Activated gamma-delta T cell (primary cell): ENCODE data around the gene ATP7B.
"Not testable (repeated sequence)": the region's sequence is repeated elsewhere in the genome, so short reads cannot be mapped to it uniquely, and the experiment has no call there.

Source experiments
- DNase-seq: peaks from one replicate; lab custom pipeline; 2025; lab: John Stamatoyannopoulos, UW

ATP7B gene

DNA sequence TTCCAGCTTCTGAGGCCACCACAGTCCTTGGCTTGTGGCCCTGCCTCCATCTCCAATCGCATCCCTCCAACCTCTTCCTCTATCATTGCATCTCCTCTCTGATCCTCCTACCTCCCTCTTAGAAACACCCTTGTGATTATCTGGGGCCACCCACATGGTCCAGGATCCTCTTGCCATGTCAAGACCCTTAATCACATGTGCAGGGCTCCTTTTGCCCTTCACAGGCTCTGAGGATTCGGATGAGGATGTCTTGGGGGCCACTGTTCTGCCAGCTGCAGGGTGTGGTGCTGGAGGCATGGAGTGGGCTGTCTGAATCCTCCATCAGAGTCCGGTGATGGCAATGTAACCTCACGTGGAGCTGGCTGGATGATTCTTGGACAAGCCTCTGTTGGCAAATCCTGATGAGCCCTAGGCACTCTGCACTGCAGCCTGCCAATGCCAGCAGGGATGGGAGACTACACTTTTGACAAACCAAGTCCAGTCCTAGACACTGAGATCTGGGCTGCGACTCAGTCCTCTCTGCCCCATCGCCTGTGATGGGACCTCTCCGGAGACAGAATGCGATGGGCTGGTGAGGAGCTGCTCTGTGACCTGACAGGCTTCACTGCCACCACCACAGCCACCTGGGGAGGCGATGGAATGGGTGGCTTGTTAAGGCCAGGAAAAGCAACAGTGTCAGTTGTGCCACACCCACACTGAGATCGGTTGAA, 88.3 kb downstream of the ATP7B start:
- no peak for DNase-seq

DNA sequence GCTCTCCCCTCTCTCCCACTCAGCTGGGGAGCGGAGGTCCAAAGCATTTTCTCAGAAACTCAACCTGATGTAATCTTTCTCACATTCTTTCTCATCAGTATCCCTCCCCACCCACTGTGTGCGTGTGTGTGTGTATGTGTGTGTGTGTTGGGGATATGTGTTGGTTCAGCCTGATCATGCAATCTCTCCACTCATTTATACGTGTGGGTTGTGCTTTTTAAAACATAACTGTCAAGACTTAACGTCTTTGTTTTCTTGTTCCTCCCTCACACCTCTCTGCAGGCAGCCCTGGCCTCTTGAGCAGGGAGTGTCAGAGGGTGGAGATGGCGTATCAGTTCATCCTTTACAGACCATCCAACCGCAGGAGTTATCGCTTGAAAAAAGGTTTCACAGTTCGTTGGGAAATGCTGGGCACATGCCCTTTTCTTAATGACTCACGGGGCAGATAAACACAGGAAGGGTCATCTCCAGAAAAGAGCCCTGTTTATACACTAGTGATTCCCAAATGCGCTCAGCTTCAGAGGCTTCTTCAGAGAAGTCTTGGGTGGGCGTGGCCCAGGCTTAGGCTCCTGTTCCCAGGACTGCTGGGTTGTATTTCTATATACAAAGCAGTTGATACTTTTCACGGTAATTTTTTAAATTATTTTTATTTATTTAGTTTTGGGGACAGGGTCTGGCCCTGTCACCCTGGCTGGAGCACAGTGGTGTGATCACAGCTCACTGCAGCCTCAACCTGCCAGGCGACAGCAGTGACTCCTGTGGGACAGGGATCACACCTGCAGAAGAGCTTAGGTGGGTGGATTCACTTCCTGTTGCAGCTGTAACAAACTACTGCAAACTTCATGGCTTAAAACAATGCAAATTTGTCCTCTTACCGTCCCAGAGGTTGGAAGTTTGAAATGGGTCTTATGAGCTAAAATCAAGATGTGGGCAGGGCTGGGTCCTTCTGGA, 89.2 kb downstream of the ATP7B start:
- DNase-seq: no peak

DNA sequence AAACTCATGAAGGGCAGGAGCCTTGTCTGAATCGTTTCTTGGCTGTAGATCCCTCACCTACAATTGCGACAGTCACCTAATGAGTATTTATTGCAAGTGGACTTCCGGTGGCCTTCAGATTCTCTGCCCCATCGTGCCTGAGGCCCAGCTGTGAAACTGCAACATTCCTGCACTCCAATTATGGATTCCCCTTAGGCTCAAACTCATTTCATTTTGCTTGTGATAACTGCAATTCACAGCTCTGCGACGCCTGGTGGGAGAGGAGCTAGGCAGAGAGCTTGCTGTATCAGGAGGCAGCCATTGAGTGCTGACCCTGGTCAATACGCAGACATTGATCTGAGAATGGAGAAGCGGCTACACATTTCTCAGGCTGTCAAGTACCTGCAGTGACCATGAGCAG, 90.5 kb downstream of the ATP7B start:
- no peak for DNase-seq

DNA sequence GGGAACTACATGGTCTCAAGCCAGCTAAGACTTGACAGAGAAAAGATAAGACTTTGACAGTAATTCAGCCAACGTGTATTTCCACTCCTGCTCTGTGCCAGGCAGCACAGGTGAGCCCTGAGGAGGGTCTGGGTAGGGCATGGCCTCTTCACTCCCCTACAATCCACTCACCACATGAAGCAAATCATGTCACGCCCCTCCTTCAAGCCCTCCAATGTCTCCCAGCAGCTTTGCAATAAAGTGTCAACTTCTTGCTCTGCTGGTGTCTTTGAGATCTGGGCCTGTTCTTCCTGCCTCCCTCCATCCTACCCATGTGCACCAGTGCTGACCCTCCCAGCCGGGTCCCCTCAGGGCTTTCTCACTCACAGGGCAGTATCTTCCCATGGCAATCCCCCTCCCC, 91.0 kb downstream of the ATP7B start:
- no peak for DNase-seq

DNA sequence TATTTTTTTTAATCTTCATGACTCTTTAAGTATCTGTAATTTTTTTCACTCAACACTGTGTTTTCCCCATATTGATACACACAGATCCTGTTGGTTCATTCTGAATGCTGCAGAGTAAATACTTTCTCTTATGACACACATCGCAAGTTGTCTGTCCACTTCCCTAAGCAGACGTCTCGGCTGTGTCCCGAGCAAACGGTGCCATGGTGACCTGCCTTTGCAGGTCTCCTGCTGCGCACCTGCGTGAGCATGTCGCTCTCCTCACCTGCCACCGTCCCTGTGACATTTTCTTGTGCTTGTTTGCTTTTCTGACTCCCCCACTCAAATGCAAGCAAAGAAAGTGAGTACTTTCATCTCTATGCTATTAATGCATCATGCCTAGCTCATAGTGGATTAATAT, 91.7 kb downstream of the ATP7B start:
- DNase-seq: no peak

DNA sequence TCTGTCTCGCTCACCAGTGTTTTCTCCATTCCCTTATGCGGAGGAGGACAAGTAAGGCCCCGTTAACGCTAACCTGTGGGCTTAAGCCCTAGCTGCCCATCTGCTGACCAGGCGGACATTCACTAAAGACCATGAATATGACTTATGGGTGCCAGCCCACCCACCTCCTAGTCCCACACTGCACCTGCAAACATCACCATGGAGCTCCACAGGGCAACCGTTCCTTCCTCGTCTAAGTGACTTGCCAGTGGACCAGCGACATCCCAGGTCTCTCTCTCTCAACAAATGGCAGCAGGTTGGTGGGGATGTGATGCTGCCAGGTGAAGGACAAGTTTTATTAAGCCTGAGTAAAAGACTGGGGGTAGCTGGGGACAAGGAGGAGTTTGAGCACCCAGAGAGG, 94.3 kb downstream of the ATP7B start:
- DNase-seq: no peak

DNA sequence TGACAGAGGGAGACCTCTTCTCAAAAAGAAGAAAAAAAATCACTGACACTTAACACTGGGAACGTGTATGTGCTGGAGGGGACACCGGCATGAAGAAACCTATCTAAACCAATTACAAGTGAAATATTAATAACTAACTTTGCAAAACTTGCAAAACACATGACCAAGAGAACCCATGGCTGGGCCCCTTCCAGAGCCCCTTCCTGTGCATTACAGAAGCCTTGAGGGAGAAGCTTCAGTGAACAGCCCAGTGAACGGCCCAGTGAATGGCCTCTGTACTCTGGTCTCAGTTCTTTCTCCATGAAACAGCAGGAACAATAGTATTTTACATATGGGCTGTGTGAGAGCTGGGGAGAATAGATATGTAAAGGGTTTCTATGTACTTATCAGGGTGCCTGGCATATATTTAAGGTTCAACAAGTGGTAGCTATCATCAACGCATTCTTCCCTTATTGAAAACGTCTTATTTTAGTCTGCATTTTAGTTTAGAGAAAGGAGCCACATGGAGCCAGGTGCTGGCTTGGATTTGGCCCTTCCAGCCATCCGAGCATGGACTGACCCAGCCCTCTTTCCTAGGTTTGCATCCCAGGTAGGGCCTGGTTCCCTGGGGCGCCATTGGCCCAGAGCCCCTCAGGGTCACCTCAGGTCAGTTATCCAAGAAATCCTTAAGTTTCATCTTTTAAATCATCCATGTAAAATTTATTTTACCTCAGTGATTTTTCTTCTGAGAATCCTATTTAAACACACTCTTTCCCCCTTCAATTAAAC, 95.0 kb downstream of the ATP7B start:
- DNase-seq: no peak

DNA sequence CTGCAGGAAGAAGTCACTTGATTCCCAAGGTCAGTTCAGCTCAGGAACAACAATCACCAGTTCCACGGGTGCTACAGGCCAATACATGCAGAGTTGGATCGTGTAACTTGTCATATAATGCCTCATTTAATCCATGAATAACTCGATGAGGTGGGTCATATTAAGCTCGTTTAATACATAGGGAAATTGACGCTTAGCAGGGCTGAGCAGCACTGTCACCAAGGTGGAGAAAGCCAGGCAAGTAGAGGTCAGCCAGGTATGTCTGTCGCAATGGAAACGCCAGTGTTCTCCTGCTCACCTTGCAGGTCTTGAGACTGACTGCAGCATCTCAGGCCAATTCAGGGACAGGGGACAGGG, 97.1 kb downstream of the ATP7B start:
- no peak for DNase-seq

DNA sequence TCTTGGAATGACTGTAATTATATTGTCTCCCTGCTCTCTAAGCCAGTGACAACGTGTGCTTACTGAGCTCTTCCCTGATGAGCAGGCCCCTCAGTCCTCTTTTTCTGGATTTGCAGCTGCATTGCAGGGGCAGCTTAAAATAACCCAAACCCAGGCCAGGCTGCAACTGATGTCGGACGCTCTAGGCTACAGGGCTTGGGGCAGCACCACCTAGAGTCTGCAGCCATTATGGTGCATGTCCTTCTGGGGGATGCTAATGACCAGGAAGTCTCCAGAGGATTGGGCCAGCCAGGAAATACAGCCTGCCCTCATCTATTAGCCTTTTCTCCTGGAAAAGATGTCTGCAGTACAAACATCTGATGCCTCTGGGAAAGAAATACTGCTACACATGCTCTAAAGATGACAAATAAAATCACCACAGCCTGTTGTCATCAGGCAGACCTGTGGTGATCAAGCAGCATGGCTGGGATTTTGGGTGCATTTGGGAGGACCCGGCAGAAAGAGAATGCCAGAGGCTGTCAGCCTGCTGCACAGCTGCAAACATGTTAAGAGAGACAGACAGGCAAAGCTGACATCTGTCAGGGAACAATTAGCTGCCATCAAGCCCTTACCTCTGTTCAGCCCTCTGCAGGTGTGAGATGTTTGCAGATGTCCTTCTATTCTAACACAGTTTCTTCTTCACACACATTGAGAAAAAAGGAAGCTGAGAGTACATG, 97.7 kb downstream of the ATP7B start:
- DNase-seq: no peak

DNA sequence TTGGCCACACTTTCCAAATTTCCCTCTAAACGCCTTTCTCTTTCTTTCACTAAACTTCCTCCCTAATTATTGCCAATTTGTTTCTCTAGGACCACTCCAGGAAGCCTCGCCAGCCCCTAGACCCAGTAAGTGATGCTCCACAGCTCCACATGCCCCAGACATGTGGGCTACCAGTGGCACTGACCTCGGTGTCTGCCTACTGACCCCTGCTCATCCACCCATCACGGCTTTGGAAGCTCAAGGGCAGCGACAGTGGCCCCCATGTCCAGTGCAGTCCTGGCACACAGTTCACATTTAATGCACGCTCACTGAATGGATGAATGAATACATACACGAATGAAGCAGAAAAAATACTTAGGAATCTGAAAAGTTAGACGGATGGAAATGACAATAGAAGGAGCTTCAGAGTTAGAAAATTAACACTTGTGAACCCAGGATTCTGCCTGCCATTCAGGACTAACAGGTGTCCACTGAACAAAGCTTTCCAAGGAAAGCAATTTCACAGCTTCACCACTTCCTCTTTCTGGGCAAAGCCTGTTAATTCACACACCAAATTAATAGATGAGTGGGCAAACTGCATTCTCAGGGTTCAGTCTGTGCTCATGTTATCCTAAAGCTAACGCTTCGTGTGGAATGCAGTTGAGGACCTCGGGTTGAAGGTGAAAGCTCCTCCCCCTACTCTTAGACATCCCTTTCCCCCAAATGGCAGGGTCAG, 98.6 kb downstream of the ATP7B start:
- no peak for DNase-seq

DNA sequence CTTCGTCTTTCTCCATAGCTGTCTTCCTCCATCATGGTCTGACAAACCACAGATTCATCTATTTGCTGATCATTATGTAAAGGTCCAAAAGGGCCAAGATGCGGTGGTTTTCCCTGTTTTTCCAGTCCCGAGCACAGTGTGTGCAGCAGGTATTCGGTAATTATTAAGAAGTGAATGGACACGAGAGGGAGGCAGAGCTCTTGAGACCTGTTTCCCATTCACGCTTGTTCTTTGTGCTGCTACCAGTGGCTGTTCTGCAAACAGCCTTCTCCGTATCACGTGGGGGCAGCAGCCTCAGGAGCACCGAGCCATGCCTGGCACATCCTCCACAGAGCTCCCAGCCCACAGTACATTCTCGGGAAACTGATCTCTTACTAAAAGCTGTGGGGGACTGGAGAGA, 99.2 kb downstream of the ATP7B start:
- no peak for DNase-seq

DNA sequence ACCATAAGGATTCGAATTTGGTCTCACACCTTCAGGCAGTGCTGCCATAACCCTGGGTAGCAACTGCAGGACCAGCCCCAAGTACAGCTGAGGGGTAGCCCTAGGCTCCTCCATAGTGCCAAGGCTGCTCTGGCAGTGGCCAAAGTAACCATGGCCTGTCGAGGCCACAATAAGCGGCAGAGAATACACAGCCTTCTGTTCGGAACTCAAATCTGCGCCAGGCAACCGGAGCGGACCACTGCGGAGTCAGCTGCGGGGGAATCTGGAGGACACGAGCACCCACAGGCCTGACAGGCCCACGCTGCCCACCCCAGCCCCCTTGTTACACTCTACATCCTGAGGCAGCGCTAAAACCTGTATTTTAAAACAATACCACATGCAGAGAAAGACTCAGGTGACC, 100.7 kb downstream of the ATP7B start:
- DNase-seq: no peak

DNA sequence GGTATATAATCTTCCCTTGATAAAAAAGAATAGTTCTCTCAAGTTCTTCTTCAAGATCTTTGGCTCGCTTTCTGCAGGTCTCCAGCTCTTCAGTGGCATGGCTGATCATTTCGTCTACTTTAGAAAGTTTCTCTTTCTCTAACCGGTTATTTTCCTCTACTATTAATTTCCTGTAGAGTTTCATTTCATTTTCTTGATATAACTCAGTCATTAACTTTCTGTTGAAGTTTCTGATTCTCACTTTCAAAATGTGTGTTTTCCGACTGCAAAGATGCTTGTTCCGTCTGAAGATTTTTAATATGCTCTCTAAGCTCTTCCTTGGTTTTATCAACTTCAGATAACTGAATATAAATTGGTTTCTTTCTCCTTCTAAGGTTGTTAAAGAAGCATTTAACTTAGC, 102.0 kb downstream of the ATP7B start:
- not testable (repeated sequence) for DNase-seq

DNA sequence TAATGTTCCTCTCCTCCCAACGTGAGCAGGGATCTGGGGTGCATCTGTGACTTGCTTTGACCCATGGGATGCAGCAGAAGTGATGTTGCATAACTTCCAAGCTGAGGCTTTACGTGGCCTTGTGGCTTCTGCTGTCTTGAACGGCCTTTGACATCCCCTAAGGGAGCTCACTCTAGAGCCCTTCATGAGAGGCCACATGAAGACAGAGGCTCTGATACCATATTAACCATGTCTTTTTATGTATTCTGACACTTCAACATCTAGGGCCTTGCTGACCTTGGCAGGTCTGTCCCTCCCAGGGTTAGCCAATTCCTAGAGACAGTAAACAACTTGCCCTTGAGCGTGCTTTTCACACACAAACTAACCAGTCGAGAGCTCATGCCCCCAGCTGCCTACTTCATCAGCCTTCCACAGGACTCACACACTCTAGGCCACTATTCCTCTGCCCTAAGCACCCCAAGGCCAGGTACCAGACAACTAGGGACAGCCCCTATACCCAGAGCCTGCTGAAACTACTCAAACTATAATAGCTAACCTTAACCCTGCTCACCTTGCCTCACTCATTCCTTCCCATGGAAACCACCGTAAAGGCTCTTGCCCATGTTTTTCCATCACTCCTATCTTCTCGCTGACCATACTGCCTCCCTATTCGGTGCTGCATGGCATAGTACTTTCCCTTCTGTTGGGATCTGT, 104.1 kb downstream of the ATP7B start:
- DNase-seq: no peak

DNA sequence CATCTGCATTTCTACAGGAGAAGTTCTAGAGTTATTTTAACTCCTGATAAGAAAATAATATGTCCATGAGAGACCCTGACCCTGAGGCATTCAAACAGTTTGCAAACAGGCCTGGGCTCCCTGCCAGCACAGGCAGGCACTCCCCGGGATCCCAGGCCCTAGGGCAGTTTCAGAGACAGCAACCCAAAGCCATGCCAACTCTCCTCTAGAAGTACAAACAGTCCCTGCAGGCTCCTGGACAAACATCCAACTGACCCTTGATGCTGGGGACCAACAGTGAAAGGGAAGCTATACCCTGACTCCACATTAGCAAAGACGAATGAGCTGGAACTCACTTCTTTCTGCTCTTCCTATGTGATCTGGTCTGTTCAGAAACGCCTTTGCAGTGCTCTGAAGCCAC, 104.7 kb downstream of the ATP7B start:
- DNase-seq: no peak

DNA sequence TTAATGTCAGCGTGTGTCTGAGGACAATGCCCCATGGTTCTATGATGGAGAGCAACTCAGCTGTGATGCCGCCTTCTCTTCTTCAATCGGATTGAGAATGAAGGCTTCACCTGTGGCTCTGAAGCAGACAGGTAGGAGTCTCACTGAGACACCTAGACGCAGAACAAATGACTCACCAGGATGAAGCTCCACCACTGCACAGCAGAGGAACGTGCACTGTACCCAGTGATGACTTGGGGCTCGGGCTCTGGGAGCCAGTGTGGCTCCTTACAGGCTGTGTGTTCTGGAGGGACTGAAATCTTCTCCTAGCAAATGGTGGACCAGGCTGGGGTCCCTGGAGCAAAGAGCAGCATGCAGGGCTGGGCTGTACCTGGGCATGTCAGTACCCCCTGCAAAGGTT, 105.5 kb downstream of the ATP7B start:
- no peak for DNase-seq

DNA sequence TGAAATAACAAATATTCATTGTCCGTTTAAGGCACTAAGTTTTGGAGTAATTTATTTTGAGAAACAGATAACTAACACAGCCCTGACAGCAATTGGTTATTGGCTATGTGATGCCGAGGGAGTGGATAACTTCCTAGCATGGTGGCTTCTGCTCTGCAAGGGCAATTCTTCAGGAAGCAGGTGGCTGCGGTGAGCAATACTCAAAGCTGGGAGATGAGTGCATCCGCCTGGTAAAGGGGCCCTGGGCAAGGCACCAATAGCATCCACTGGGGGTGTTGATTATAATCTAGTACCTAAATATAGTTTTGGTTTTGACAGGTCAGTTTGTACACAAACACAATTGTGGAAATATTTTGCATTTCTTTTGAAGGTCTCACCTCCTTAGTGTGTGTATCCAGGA, 108.5 kb downstream of the ATP7B start:
- no peak for DNase-seq

DNA sequence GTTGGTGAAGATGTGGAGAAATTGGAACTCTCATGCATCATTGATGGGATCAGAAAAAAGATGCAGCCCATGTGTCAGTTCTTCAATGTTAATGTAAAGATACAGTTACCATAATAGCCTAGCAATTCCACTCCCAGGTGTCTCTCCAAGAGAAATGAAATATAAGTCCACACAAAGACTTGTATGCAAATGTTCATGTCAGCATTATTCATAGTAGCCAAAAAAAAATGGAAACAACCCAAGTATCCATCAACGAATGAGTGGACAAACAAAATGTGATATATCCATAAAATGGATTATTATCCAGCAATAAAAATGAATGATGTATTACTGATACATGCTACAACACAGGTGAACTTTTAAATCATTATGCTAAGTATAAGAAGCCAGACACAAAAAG, 110.8 kb downstream of the ATP7B start:
- no peak for DNase-seq

DNA sequence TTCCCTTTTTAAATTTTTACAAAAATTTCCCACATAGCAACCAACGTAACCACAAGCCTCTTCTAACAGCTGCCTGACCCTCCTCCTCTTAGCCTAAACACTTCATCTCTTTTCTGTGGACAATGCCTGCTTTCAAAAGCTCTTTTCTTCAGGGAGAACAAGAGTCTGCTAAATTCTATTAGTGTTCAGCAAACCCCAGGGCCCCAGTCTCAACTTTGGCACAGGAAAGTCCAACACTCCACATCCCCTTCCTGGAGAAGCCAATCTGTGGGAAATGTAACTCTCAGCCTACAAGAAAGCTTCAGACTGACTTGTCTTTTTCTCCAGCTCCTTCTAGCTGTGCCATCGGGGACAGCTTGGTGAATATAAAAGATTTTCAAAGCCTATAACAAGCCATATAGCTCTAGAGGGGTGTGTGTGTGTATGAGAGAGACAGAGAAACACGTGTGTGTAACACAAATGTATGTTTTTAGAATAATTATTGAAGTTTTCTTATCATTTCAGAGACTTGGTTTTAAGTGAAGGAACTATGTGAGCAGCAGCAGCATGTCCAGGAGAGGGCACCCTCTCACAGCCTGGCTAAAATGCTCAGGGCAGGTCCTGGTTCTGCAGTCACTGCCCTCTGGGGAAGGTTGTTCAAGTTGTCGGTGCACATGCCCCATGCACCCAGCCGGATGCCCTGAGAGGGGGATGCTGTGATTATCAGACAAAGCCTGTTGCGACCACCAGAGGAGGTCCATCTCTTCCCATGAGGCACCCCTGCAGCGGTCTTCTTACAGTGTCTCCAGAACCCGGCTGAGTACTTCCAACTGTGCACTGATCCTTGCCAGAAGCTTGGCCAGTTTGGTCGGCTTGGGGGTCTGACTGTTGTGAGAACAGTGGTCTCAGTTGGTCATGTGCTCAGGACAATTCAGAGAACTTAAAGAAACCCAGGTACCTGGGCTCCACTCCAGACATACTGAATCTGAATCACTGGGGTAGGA, 115.1 kb downstream of the ATP7B start:
- DNase-seq: no peak

DNA sequence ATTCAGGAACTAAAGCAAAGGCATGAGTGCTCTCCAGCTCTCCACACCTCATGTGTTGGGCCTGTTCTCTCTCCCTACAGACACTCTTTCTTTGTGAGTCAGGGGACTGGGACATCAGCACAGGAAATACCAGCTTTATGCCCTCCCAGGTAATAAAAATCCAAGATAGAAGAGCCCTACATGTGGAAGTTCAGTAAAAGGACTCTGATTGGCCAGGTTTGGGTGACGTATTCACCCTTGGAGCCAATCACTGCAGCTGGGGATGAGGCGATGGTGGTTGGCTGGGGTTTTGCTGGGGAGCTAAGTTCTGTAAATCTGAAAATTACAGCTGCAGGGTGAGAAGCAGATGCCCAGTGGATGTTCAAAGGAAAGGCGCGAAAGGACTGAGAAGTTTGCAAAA, 117.0 kb downstream of the ATP7B start:
- no peak for DNase-seq
